PC-3 (cell line): ENCODE measurements around the gene AFDN.

Experiments
- CTCF ChIP-seq: fragments of 300-600 bp; sonication (generic); conservative IDR thresholded peaks from 2 replicates; pipeline ENCODE4 v1.5.1; 2017; ENCODE audit warnings: antibody characterized with exemption, low read depth, mild to moderate bottlenecking, low read length
- EZH2phosphoT487 ChIP-seq: fragments of 300-600 bp; sonication (generic); IDR thresholded peaks from 2 replicates; pipeline ENCODE4 v1.6.1; 2018; ENCODE audit warnings: mild to moderate bottlenecking, antibody characterized with exemption, low read length, borderline replicate concordance

- TF ChIP-seq CTCF (no peak), EZH2phosphoT487 (no peak)
Observed at GRCh38 chr6:167858842-167859664, 32.3 kb downstream of the AFDN start.
